Transverse colon (tissue), 4 donors: Measurements from ENCODE around the gene RNF130. TPM values are rescaled to one million over a fixed set of nuclear protein-coding genes. Genes with fewer than 3 reads are reported as not detected.
A peak's percentile ranks its signal among the peaks of the same experiment; 100 is the strongest.

Experiments
- DNase-seq: peaks from one replicate; pipeline ENCODE4 v3.0.0-alpha.2; 2019
- H3K27ac ChIP-seq, 4 donors: fragments of 200-600 bp; sonication (generic); 2 replicates each; pipeline ENCODE4 v1.5.1; 2016 to 2018; ENCODE audit warnings: inconsistent platforms in 4 of 4
- H3K27me3 ChIP-seq: fragments of 200-600 bp; sonication (generic); 2 replicates; pipeline ENCODE4 v1.5.1; 2017; ENCODE audit warnings: inconsistent platforms
- H3K36me3 ChIP-seq, 4 donors: fragments of 200-600 bp; sonication (generic); 2 replicates each; pipeline ENCODE4 v1.5.1; 2017 to 2019; ENCODE audit warnings: inconsistent platforms in 4 of 4
- H3K4me1 ChIP-seq, 4 donors: fragments of 200-600 bp; sonication (generic); 2 replicates each; pipeline ENCODE4 v1.5.1; 2017 to 2020; ENCODE audit warnings: inconsistent platforms in 4 of 4
- H3K4me3 ChIP-seq, 4 donors: fragments of 200-600 bp; sonication (generic); 1 replicate in 1 of 4; 2 replicates in 3 of 4; pipeline versions ENCODE4 v1.5.1 to v1.6.1; 2017 to 2019; ENCODE audit warnings: inconsistent platforms in 4 of 4
- H3K9me3 ChIP-seq, 2 donors: fragments of 200-600 bp; sonication (generic); 2 replicates each; pipeline ENCODE4 v1.5.1; 2017 to 2019; ENCODE audit warnings: inconsistent platforms in 2 of 2
- CTCF ChIP-seq, 5 experiments: fragments of 200-600 bp in 3 of 5; fragments of 450-650 bp in 2 of 5; sonication (generic) in 3 of 5; IDR thresholded peaks; 1 replicate in 2 of 5; 2 replicates in 3 of 5; pipeline ENCODE4 v1.5.1; 2016 to 2017; ENCODE audit warnings: antibody characterized with exemption in 5 of 5, inconsistent platforms in 3 of 5, mild to moderate bottlenecking in 2 of 5, moderate library complexity in 1 of 5
- EP300 ChIP-seq: sonication (generic); formaldehyde crosslinking; IDR thresholded peaks from one replicate; pipeline ENCODE4 v1.6.1; 2017; ENCODE audit warnings: antibody characterized with exemption, low read depth
- POLR2A ChIP-seq: fragments of 450-650 bp; IDR thresholded peaks from one replicate; pipeline ENCODE4 v1.6.1; 2016; ENCODE audit warnings: antibody characterized with exemption, mild to moderate bottlenecking, moderate library complexity
- POLR2AphosphoS5 ChIP-seq, 3 donors: sonication (generic); formaldehyde crosslinking; IDR thresholded peaks; one replicate each; pipeline ENCODE4 v1.6.1; 2016; ENCODE audit warnings: antibody characterized with exemption in 3 of 3
- WGBS, 2 donors: methylation state at CpG; one replicate each; pipeline ENCODE4 v1.1.5; 2018; ENCODE audit warnings: low coverage in 1 of 2; 5-methylcytosine and 5-hydroxymethylcytosine counted together
- in situ Hi-C, 4 donors: fragments of 200-750 bp; cut with MboI; loops; one replicate each; pipeline versions ENCODE4 v1.15.0 to v1.15.1; 2017; ENCODE audit warnings: low sequenced_read_pairs in 3 of 4, low pct_ligation_motif_present in 1 of 4, low pct_unique_long_range_greater_than_20kb in 1 of 4
- intact Hi-C: fragments of 100-400 bp; cut with DNase I; formaldehyde crosslinking; loops from one replicate; pipeline ENCODE4 v1.15.1; 2023; ENCODE audit warnings: low total_unique reads
- total RNA-seq, 4 donors: library from RNA; depleted of rRNA; stranded (reverse); fragments of >200 nt; gene quantifications; one replicate each; pipeline ENCODE4 v1.1.0, GENCODE V29; 2016

RNF130 gene
- total RNA-seq, 4 donors from 2014 or later: 62.2 to 95.2 (median 70.3) TPM

GRCh38 chr5:180060192-180060591 lies 11.4 kb downstream of the RNF130 start:
- TF ChIP-seq CTCF (IDR thresholded peaks at IDR 0.05): no peak
- no peak for TF ChIP-seq POLR2AphosphoS5 (IDR thresholded peaks at IDR 0.05)
- TF ChIP-seq EP300: no peak
- no peak for TF ChIP-seq POLR2A
- no peak for DNase-seq
- no peak overlapping the region for H3K4me3 ChIP-seq
- H3K27ac ChIP-seq: peak overlapping the region in 2 of 4 donors; percentile 28 to 32
- H3K36me3 ChIP-seq: no peaks in the 10 kb centered on the region
- H3K9me3 ChIP-seq: no peaks in the 10 kb centered on the region
- no peaks in the 10 kb centered on the region for H3K27me3 ChIP-seq
- in situ Hi-C loops (no loop called here), intact Hi-C loops (no loop called here)
- 77 to 83% methylated on average over 2 to 7 of the region's 7 CpGs for WGBS, 2 donors
- H3K4me1 ChIP-seq: peaks cover 0 to 6% (median 2%) of the 10 kb centered on the region in 4 donors

GRCh38 chr5:180059326-180059725 lies 12.2 kb downstream of the RNF130 start:
- no peak for DNase-seq
- Histone ChIP-seq H3K36me3 (no peaks in the 10 kb centered on the region), H3K4me3 (no peak overlapping the region), H3K4me1 (peaks cover 0 to 6% (median 2%) of the 10 kb centered on the region in 4 donors), H3K27me3 (no peaks in the 10 kb centered on the region), H3K9me3 (no peaks in the 10 kb centered on the region), H3K27ac (no peak overlapping the region)
- intact Hi-C loops (no loop called here), in situ Hi-C loops (no loop called here)
- WGBS, 2 donors: 84 to 86% methylated on average over 6 of the region's 6 CpGs
- TF ChIP-seq EP300 (no peak), POLR2A (no peak), POLR2AphosphoS5 (IDR thresholded peaks at IDR 0.05) (no peak), CTCF (IDR thresholded peaks at IDR 0.05) (no peak)

- Histone ChIP-seq H3K27me3 (no peaks in the 10 kb centered on the region), H3K4me3 (no peak overlapping the region), H3K27ac (no peak overlapping the region), H3K4me1 (peaks cover 0 to 13% (median 3%) of the 10 kb centered on the region in 4 donors), H3K9me3 (no peaks in the 10 kb centered on the region), H3K36me3 (no peaks in the 10 kb centered on the region)
- in situ Hi-C loops (no loop called here), intact Hi-C loops (no loop called here)
- no peak for TF ChIP-seq CTCF (IDR thresholded peaks at IDR 0.05)
- TF ChIP-seq EP300: no peak
- no peak for TF ChIP-seq POLR2AphosphoS5 (IDR thresholded peaks at IDR 0.05)
- TF ChIP-seq POLR2A: no peak
- DNase-seq: no peak
- 92 to 93% methylated on average over 1 of the region's 1 CpG for WGBS, 2 donors
Measured at GRCh38 chr5:180056153-180056552, 15.4 kb downstream of the RNF130 start.

DNA sequence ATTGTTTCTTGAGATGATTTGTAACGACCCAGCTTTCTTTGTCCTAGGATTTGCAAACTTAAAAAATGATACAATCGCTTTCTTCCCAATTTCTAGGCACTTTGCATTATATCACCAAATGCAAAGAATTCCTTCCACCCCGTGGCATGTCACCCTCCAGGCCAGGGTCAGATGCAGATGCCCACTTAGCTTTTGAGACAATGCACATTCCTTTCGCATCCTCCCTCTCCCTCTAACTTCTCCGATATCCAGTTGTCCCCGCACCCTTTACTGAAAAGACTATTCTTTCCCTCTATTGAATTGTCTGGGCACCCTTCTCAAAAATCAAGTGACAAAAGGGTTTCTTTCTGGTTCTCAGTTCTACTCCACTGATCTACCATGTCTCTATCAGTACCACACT lies 17.3 kb downstream of the RNF130 start:
- Histone ChIP-seq H3K9me3 (no peaks in the 10 kb centered on the region), H3K4me3 (no peak overlapping the region), H3K36me3 (no peaks in the 10 kb centered on the region), H3K4me1 (peaks cover 0 to 25% (median 7%) of the 10 kb centered on the region in 4 donors), H3K27me3 (no peaks in the 10 kb centered on the region), H3K27ac (no peak overlapping the region)
- intact Hi-C loops (no loop called here), in situ Hi-C loops (no loop called here)
- TF ChIP-seq EP300 (no peak), CTCF (IDR thresholded peaks at IDR 0.05) (no peak), POLR2A (no peak)
- DNase-seq: no peak
- 73 to 84% methylated on average over 6 of the region's 6 CpGs for WGBS, 2 donors
